Activated naive CD8-positive, alpha-beta T cell treated with anti-CD3 and anti-CD28 coated beads for 36 hours (primary cell): ENCODE data around the gene COL28A1. TPM values are rescaled to one million over a fixed set of nuclear protein-coding genes. Genes with fewer than 3 reads are reported as not detected.

Source experiments
- DNase-seq: peaks from one replicate; pipeline ENCODE4 v3.0.0; 2021
- H3K27ac Mint-ChIP-seq: one replicate; pipeline ENCODE4 v1.8.0; 2022; ENCODE audit warnings: mild to moderate bottlenecking, moderate library complexity, mixed read lengths
- H3K27me3 Mint-ChIP-seq: one replicate; pipeline ENCODE4 v1.8.0; 2022; ENCODE audit warnings: mild to moderate bottlenecking, mixed read lengths
- H3K36me3 Mint-ChIP-seq: one replicate; pipeline ENCODE4 v1.8.0; 2021; ENCODE audit warnings: mild to moderate bottlenecking, mixed read lengths
- H3K4me1 Mint-ChIP-seq: one replicate; pipeline ENCODE4 v1.8.0; 2021; ENCODE audit warnings: mixed read lengths
- H3K4me3 Mint-ChIP-seq: one replicate; pipeline ENCODE4 v1.8.0; 2022; ENCODE audit warnings: mild to moderate bottlenecking, moderate library complexity, mixed read lengths
- H3K9me3 Mint-ChIP-seq: one replicate; pipeline ENCODE4 v1.8.0; 2022; ENCODE audit warnings: mixed read lengths
- total RNA-seq, 2 experiments: library from RNA; stranded (reverse); gene quantifications; one replicate each; pipeline ENCODE4 v1.2.3, GENCODE V29; 2021

The COL28A1 gene
- total RNA-seq, 2 experiments from 2014 or later = 0.04 TPM; not detected in 1

DNA sequence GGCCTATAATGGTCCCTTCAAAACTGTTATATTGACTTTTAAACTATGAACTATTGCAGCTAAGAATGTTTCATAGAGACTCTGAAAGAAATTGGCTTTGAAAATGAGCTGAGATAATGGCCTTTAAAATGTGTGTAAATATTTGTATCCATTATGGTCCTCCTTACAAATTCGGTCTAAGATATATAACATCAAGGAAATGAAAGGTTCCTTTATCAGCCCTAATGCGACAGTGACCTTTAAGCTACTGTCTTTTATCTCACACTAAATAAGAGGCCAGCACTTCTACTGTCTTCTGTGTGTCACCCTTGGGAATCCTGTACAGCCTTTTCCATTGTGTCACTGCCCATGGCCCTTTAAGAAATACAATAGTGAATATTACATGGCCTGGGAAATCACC lies 19.5 kb downstream of the COL28A1 start:
- no peak for DNase-seq
- no peaks in the 10 kb centered on the region for H3K4me1 Mint-ChIP-seq
- no peaks in the 10 kb centered on the region for H3K36me3 Mint-ChIP-seq
- H3K4me3 Mint-ChIP-seq = no peak overlapping the region
- H3K9me3 Mint-ChIP-seq = no peaks in the 10 kb centered on the region
- peaks cover 3% of the 10 kb centered on the region for H3K27me3 Mint-ChIP-seq
- H3K27ac Mint-ChIP-seq = no peak overlapping the region

DNA sequence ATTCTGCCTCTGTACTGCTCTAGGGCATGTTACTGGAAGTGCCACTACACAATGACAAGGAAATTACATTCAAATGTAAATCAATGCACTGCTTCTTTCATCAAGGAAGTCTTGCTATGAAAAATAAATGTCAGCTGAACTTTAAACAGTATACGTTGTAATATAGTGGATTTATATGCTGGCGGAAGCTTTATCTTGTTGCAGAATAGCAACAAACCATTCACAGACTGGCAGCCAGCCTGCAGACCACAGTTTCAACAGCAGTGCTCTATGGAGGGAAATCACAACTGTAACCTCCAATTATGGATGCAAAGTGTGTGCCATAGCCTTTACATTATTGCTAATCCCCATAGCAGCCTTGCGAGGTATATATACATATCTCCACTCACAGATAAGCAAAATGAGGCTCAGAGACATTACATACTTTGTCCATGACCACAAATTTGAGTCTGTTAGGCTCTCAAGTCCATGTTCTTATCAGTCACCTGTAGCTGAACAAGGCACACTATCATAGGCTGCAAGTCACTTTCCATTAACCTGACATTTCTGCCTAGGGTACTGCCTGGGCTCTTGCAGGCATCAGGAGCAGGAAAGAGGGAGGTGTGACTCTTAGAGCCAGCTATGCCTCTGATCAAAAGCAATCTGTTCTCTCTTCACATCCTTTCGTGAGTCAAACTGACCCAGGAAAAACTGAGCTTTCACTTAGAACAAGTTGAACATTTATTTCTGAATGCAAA lies 22.6 kb downstream of the COL28A1 start:
- Mint-ChIP-seq H3K27ac (no peak overlapping the region), H3K36me3 (no peaks in the 10 kb centered on the region), H3K9me3 (no peaks in the 10 kb centered on the region), H3K4me1 (no peaks in the 10 kb centered on the region), H3K27me3 (peaks cover 4% of the 10 kb centered on the region), H3K4me3 (no peak overlapping the region)
- no peak for DNase-seq

DNA sequence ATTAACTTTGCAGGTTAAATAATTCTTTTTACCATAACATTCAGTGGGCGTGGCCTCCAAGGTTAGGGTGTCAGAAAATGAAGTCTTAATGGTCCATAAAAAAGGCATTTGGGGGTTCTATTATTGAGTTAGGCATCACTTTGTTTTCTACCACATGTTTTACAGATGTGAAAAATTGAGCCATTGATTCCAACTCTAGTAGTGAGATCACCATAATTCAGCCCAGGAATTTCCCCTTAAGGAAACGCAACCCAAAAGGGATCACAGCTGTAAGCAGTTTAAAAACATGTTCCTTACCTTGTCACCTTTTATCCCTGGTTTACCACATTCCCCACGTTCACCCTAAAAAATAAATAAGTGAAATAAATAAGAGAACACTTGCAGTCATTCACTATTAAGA lies 24.9 kb downstream of the COL28A1 start:
- DNase-seq = no peak
- Mint-ChIP-seq H3K36me3 (no peaks in the 10 kb centered on the region), H3K4me1 (no peaks in the 10 kb centered on the region), H3K27ac (no peak overlapping the region), H3K9me3 (no peaks in the 10 kb centered on the region), H3K4me3 (no peak overlapping the region), H3K27me3 (peaks cover 4% of the 10 kb centered on the region)

- Mint-ChIP-seq H3K27me3 (peaks cover 2% of the 10 kb centered on the region), H3K4me3 (no peak overlapping the region), H3K27ac (no peak overlapping the region), H3K9me3 (no peaks in the 10 kb centered on the region), H3K36me3 (peaks cover 1% of the 10 kb centered on the region), H3K4me1 (no peaks in the 10 kb centered on the region)
- DNase-seq = no peak
These were observed 29.8 kb downstream of the COL28A1 start for GRCh38 chr7:7505915-7506314.

DNA sequence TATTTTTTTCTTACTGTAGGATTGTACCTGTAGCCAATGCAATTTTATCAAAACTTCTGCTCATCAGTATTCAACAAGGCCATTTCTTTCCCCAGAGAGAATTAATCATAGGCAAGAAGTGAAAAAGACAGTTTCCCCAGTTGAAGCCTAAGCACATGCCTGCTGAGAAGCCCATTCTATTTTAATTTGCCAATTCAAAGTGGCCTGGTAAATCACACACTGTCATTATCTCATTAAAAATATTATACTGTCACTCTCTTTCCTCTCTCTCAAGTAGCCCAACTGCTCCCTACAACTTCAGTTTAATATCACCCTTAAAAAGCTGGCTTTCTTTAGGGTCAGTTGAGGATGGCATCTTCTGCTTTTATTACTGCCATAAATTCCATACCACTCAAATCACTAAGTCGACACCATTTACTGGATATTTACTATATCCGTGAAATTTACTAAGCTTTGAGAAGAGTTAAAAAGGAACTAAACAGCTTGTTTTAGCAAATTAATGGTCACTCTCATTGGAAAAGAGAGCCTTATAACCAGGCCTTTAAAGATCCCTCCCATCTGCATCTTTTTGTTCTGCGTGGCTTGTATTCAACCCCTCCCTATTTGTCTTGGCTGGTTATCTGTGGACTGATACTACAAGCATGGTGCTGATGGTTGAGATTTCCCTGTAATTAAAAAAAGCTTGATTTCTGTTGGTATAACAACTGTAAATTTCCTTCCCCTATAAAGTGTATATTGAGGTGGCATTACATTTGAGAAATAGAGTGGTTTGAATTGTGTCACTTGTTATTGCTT lies 30.6 kb downstream of the COL28A1 start:
- Mint-ChIP-seq H3K27ac (no peak overlapping the region), H3K9me3 (no peaks in the 10 kb centered on the region), H3K4me3 (no peak overlapping the region), H3K27me3 (peaks cover 6% of the 10 kb centered on the region), H3K36me3 (peaks cover 2% of the 10 kb centered on the region), H3K4me1 (no peaks in the 10 kb centered on the region)
- no peak for DNase-seq

- no peak overlapping the region for H3K4me3 Mint-ChIP-seq
These were observed 35.8 kb downstream of the COL28A1 start for GRCh38 chr7:7499892-7500291.

DNA sequence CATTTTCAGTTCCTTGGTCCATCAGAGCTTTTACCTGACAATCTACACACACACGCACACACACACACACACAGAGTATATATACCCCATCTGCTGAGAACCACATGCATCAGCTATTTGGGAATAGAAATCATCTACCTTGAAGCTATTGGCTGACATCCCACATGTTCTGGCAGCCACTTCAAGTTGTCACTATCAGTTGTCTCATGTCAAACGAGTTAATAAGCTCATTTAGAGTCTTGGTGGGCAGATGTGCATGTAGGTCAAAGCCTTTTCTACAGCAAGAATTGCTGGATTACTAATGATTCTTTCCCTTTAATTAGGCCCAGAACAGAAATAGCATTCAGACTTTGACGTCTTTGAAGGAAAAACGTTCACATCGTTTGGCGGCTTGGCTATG lies 36.8 kb downstream of the COL28A1 start:
- no peak overlapping the region for H3K4me3 Mint-ChIP-seq
- H3K27me3 Mint-ChIP-seq = peaks cover 6% of the 10 kb centered on the region
- H3K27ac Mint-ChIP-seq = no peak overlapping the region
- DNase-seq = no peak
- H3K4me1 Mint-ChIP-seq = no peaks in the 10 kb centered on the region
- peaks cover 2% of the 10 kb centered on the region for H3K36me3 Mint-ChIP-seq
- H3K9me3 Mint-ChIP-seq = no peaks in the 10 kb centered on the region

More at GRCh38 chr7:7499892-7500291, 35.8 kb downstream of the COL28A1 start:
- no peaks in the 10 kb centered on the region for H3K9me3 Mint-ChIP-seq
- no peak overlapping the region for H3K27ac Mint-ChIP-seq
- no peak for DNase-seq
- H3K4me1 Mint-ChIP-seq = no peaks in the 10 kb centered on the region
- peaks cover 6% of the 10 kb centered on the region for H3K27me3 Mint-ChIP-seq
- H3K36me3 Mint-ChIP-seq = peaks cover 2% of the 10 kb centered on the region

- Mint-ChIP-seq H3K27ac (no peak overlapping the region), H3K9me3 (no peaks in the 10 kb centered on the region), H3K4me1 (no peaks in the 10 kb centered on the region), H3K4me3 (no peak overlapping the region), H3K36me3 (peaks cover 2% of the 10 kb centered on the region), H3K27me3 (peaks cover 6% of the 10 kb centered on the region)
- no peak for DNase-seq
These were observed 39.4 kb downstream of the COL28A1 start for GRCh38 chr7:7496311-7496710.

DNA sequence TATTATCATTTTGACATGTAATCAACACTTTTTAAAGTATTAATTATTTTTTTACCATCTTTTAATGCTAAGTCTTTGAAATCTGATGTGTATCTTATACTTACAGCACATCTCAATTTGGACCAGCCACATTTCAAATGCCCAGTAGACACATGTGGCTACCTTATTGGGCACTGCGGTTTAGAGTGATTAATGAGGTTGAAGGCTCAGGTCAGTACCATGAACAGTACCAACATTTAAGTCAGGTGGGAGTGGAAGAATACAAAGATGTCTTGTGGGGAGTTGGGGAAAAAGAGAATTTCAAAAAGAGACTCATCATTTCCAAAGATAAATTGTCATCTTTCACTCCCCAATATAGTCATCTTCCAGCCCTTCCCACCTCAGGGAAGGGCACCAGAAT lies 40.5 kb downstream of the COL28A1 start:
- DNase-seq = no peak
- H3K4me1 Mint-ChIP-seq = no peaks in the 10 kb centered on the region
- H3K9me3 Mint-ChIP-seq = no peaks in the 10 kb centered on the region
- H3K4me3 Mint-ChIP-seq = no peak overlapping the region
- H3K27ac Mint-ChIP-seq = no peak overlapping the region
- H3K27me3 Mint-ChIP-seq = no peaks in the 10 kb centered on the region
- H3K36me3 Mint-ChIP-seq = no peaks in the 10 kb centered on the region

- peaks cover 4% of the 10 kb centered on the region for H3K36me3 Mint-ChIP-seq
- no peaks in the 10 kb centered on the region for H3K4me1 Mint-ChIP-seq
- H3K27me3 Mint-ChIP-seq = no peaks in the 10 kb centered on the region
- H3K4me3 Mint-ChIP-seq = no peak overlapping the region
- no peak for DNase-seq
- peaks cover 1% of the 10 kb centered on the region for H3K9me3 Mint-ChIP-seq
- no peak overlapping the region for H3K27ac Mint-ChIP-seq
These were observed 44.6 kb downstream of the COL28A1 start for GRCh38 chr7:7491044-7491443.

DNA sequence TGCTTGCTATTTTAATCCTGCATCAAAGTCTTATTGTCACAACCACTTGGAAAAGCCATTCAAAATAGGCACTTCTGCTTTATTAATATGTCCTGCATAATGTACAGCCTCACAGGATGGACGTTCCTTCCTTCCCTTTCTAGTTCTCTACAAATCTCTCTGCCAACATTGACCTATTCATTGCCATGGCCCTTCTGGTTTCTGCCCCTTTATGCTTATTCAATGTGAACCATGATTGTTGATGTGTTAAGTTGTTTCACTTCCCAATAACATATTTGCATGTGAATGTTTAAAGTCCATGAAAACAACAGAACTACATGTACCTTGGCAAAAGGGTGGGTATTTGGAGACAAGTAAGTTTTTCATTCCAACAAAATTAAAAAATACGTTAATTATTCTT lies 45.7 kb downstream of the COL28A1 start:
- H3K9me3 Mint-ChIP-seq = peaks cover 1% of the 10 kb centered on the region
- no peak overlapping the region for H3K27ac Mint-ChIP-seq
- DNase-seq = no peak
- H3K4me1 Mint-ChIP-seq = no peaks in the 10 kb centered on the region
- H3K27me3 Mint-ChIP-seq = no peaks in the 10 kb centered on the region
- no peak overlapping the region for H3K4me3 Mint-ChIP-seq
- H3K36me3 Mint-ChIP-seq = peaks cover 4% of the 10 kb centered on the region

GRCh38 chr7:7489546-7489945 lies 46.1 kb downstream of the COL28A1 start:
- Mint-ChIP-seq H3K36me3 (peaks cover 4% of the 10 kb centered on the region), H3K4me1 (no peaks in the 10 kb centered on the region), H3K27me3 (no peaks in the 10 kb centered on the region), H3K9me3 (peaks cover 1% of the 10 kb centered on the region), H3K27ac (no peak overlapping the region), H3K4me3 (no peak overlapping the region)
- no peak for DNase-seq

- Mint-ChIP-seq H3K27ac (no peak overlapping the region), H3K4me3 (no peak overlapping the region), H3K36me3 (peaks cover 4% of the 10 kb centered on the region), H3K4me1 (no peaks in the 10 kb centered on the region), H3K27me3 (no peaks in the 10 kb centered on the region), H3K9me3 (peaks cover 4% of the 10 kb centered on the region)
- DNase-seq = no peak
These were observed 49.3 kb downstream of the COL28A1 start for GRCh38 chr7:7486362-7486761.

GRCh38 chr7:7484072-7484471 lies 51.6 kb downstream of the COL28A1 start:
- Mint-ChIP-seq H3K4me3 (no peak overlapping the region), H3K36me3 (peaks cover 4% of the 10 kb centered on the region)

GRCh38 chr7:7481802-7482201 lies 53.9 kb downstream of the COL28A1 start:
- H3K9me3 Mint-ChIP-seq = peaks cover 2% of the 10 kb centered on the region
- H3K4me3 Mint-ChIP-seq = no peak overlapping the region
- H3K4me1 Mint-ChIP-seq = no peaks in the 10 kb centered on the region
- DNase-seq = no peak
- H3K27ac Mint-ChIP-seq = no peak overlapping the region
- H3K27me3 Mint-ChIP-seq = no peaks in the 10 kb centered on the region
- no peaks in the 10 kb centered on the region for H3K36me3 Mint-ChIP-seq

More at GRCh38 chr7:7484072-7484471, 51.6 kb downstream of the COL28A1 start:
- peaks cover 4% of the 10 kb centered on the region for H3K9me3 Mint-ChIP-seq
- H3K4me1 Mint-ChIP-seq = no peaks in the 10 kb centered on the region
- no peak for DNase-seq
- H3K27me3 Mint-ChIP-seq = no peaks in the 10 kb centered on the region
- no peak overlapping the region for H3K27ac Mint-ChIP-seq
